HCT116 (cell line): ENCODE results near the gene ELMOD1. TPM values are rescaled to one million over a fixed set of nuclear protein-coding genes. Genes with fewer than 3 reads are reported as not detected.

ENCODE experiments used
- ATAC-seq: fragments of 200-7000 bp; cut with Tn5 transposase; 2 replicates; pipeline ENCODE4 v1.9.1; 2020; ENCODE audit warnings: mild to moderate bottlenecking, moderate library complexity
- BruUV-seq: library from RNA; stranded (reverse); fragments of 400-500 nt; replicated peaks from 2 replicates; lab custom pipeline; 2021; lab: Mats Ljungman, UMichigan
- CTCF ChIA-PET: fragments of 300-600 bp; sonication (Branson Sonifier 250); formaldehyde crosslinking; loops from one replicate; lab custom pipeline; 2021; ENCODE audit warnings: antibody characterized with exemption; lab: Charles Lee
- POLR2A ChIA-PET: fragments of 300-600, 350-600 bp; sonication (Branson Sonifier 250); formaldehyde crosslinking; loops from one replicate; lab custom pipeline; 2021; ENCODE audit warnings: antibody characterized with exemption; lab: Charles Lee
- RAD21 ChIA-PET, 2 experiments: fragments of 300-600 bp; sonication (Branson Sonifier 250); formaldehyde crosslinking; loops; one replicate each; lab custom pipeline; 2023; ENCODE audit warnings: low total read pairs in 2 of 2; ENCODE audit not compliant: uncharacterized antibody in 2 of 2, unreplicated experiment in 2 of 2, low non-redundant PET in 1 of 2; lab: Charles Lee
- DNase-seq: peaks from one replicate; pipeline ENCODE4 v3.0.0-alpha.2; 2010; ENCODE audit warnings: low read depth, low spot score
- H2AFZ ChIP-seq: fragments of 200-600 bp; shearing (Covaris generic), sonication (generic); 2 replicates; pipeline ENCODE4 v1.6.1; 2017; ENCODE audit warnings: low read depth, mixed run types, mixed read lengths, antibody characterized with exemption, low read length; ENCODE audit not compliant: poor library complexity, severe bottlenecking
- H3K27ac ChIP-seq: 2 replicates; pipeline ENCODE4 v1.5.1; 2012; ENCODE audit warnings: low read depth, low read length
- H3K27me3 ChIP-seq: fragments of 200-600 bp; sonication (generic); 2 replicates; pipeline ENCODE4 v1.6.1; 2016; ENCODE audit warnings: mixed run types, low read length, mixed read lengths; ENCODE audit not compliant: insufficient read depth
- H3K36me3 ChIP-seq, 2 experiments: fragments of 200-500 bp in 1 of 2; fragments of 200-600 bp in 1 of 2; sonication (Bioruptor generic) in 1 of 2; sonication (generic) in 1 of 2; 2 replicates each; pipeline versions ENCODE4 v1.5.1 to v1.6.1; 2014 to 2016; ENCODE audit warnings: low read length in 2 of 2, inconsistent platforms in 1 of 2, mixed read lengths in 1 of 2, mixed run types in 1 of 2; ENCODE audit not compliant: insufficient read depth in 2 of 2, control insufficient read depth in 1 of 2
- H3K4me1 ChIP-seq, 2 experiments: fragments of 200-600 bp in 1 of 2; sonication (generic) in 1 of 2; 2 replicates each; pipeline versions ENCODE4 v1.5.1 to v1.6.1; 2012 to 2017; ENCODE audit warnings: low read length in 2 of 2, inconsistent platforms in 1 of 2, mild to moderate bottlenecking in 1 of 2, mixed read lengths in 1 of 2, mixed run types in 1 of 2, moderate library complexity in 1 of 2; ENCODE audit not compliant: insufficient read depth in 2 of 2, control insufficient read depth in 1 of 2
- H3K4me2 ChIP-seq: fragments of 200-600 bp; sonication (generic); 2 replicates; pipeline ENCODE4 v1.6.1; 2017; ENCODE audit warnings: mixed run types, low read length, mixed read lengths
- H3K4me3 ChIP-seq, 2 experiments: fragments of 200-600 bp in 1 of 2; sonication (generic) in 1 of 2; replicated peaks in 1 of 2; 2 replicates each; pipeline ENCODE4 v1.5.1; 2011 to 2016; ENCODE audit warnings: low read length in 2 of 2, control low read depth in 1 of 2, low read depth in 1 of 2, mild to moderate bottlenecking in 1 of 2, mixed read lengths in 1 of 2, mixed run types in 1 of 2
- H3K79me2 ChIP-seq: fragments of 200-600 bp; sonication (generic); 2 replicates; pipeline ENCODE4 v1.6.1; 2017; ENCODE audit warnings: mild to moderate bottlenecking, mixed run types, low read length, moderate library complexity, mixed read lengths; ENCODE audit not compliant: insufficient read depth
- H3K9ac ChIP-seq: fragments of 200-600 bp; sonication (generic); 2 replicates; pipeline ENCODE4 v1.6.1; 2016; ENCODE audit warnings: low read length, mixed read lengths
- H3K9me2 ChIP-seq: fragments of 200-600 bp; sonication (generic), shearing (Covaris generic); 2 replicates; pipeline ENCODE4 v1.6.1; 2017; ENCODE audit warnings: mixed run types, mild to moderate bottlenecking, moderate library complexity; ENCODE audit not compliant: insufficient read depth
- H3K9me3 ChIP-seq, 2 experiments: fragments of 200-500 bp in 1 of 2; fragments of 200-600 bp in 1 of 2; sonication (Bioruptor generic) in 1 of 2; sonication (generic) in 1 of 2; 2 replicates each; pipeline ENCODE4 v1.6.1; 2014 to 2017; ENCODE audit warnings: low read length in 2 of 2, mixed read lengths in 2 of 2, inconsistent platforms in 1 of 2, low read depth in 1 of 2, mild to moderate bottlenecking in 1 of 2, mixed run types in 1 of 2, moderate library complexity in 1 of 2; ENCODE audit not compliant: control insufficient read depth in 1 of 2, insufficient read depth in 1 of 2
- H4K20me1 ChIP-seq: fragments of 200-600 bp; sonication (generic), shearing (Covaris generic); 2 replicates; pipeline ENCODE4 v1.6.1; 2017; ENCODE audit warnings: mixed run types, mild to moderate bottlenecking, moderate library complexity; ENCODE audit not compliant: insufficient read depth
- ELF1 ChIP-seq: IDR thresholded peaks from 2 replicates; pipeline ENCODE4 v1.6.1; 2012; ENCODE audit warnings: low read depth, borderline replicate concordance
- FOSL1 ChIP-seq: IDR thresholded peaks from 2 replicates; pipeline ENCODE4 v1.6.1; 2012; ENCODE audit warnings: low read depth
- JUND ChIP-seq: IDR thresholded peaks from 2 replicates; pipeline ENCODE4 v1.6.1; 2012
- POLR2AphosphoS5 ChIP-seq: IDR thresholded peaks from 2 replicates; pipeline ENCODE4 v1.6.1; 2011; ENCODE audit warnings: mild to moderate bottlenecking, low read depth, low read length, moderate library complexity
- SIN3A ChIP-seq: IDR thresholded peaks from 2 replicates; pipeline ENCODE4 v1.6.1; 2012; ENCODE audit warnings: low read depth
- TCF7L2 ChIP-seq: IDR thresholded peaks from 2 replicates; pipeline ENCODE4 v1.7.0; 2011; ENCODE audit warnings: borderline replicate concordance, inconsistent platforms; ENCODE audit not compliant: insufficient read depth, insufficient read length; ENCODE audit errors: extremely low read depth
- ZFX ChIP-seq: fragments of 450-650 bp; IDR thresholded peaks from 2 replicates; pipeline ENCODE4 v1.6.1; 2017
- ZNF274 ChIP-seq: fragments of 200-500 bp; sonication (Bioruptor generic); IDR thresholded peaks from 2 replicates; pipeline ENCODE4 v1.6.1; 2014; ENCODE audit warnings: mild to moderate bottlenecking, low read depth, low read length, inconsistent platforms
- intact Hi-C: fragments of 100-400 bp; cut with micrococcal nuclease; formaldehyde crosslinking; loops from 2 replicates; pipeline ENCODE4 v1.10.0; 2022
- total RNA-seq: library from RNA; stranded (reverse); gene quantifications from one replicate; pipeline ENCODE4 v1.2.1, GENCODE V29; 2021; ENCODE audit not compliant: unreplicated experiment
- TF ChIP-seq, protein P1 (sequence below): IDR thresholded peaks from 2 replicates; pipeline ENCODE4 v1.6.1; 2012
- TF ChIP-seq, protein P2 (sequence below): IDR thresholded peaks from 2 replicates; pipeline ENCODE4 v1.6.1; 2012
- TF ChIP-seq, protein P3 (sequence below), 3 experiments: fragments of 200-600 bp in 1 of 3; sonication (generic) in 1 of 3; IDR thresholded peaks in 2 of 3; conservative IDR thresholded peaks in 1 of 3; 2 replicates each; pipeline ENCODE4 v1.5.1; 2012 to 2017; ENCODE audit warnings: low read depth in 2 of 3, low read length in 2 of 3, antibody characterized with exemption in 1 of 3, borderline replicate concordance in 1 of 3, control low read depth in 1 of 3, mild to moderate bottlenecking in 1 of 3, mixed read lengths in 1 of 3, mixed run types in 1 of 3, moderate library complexity in 1 of 3; ENCODE audit not compliant: insufficient read depth in 1 of 3

ELMOD1 gene
- total RNA-seq, 1 experiment from 2014 or later: 2.9 TPM

DNA sequence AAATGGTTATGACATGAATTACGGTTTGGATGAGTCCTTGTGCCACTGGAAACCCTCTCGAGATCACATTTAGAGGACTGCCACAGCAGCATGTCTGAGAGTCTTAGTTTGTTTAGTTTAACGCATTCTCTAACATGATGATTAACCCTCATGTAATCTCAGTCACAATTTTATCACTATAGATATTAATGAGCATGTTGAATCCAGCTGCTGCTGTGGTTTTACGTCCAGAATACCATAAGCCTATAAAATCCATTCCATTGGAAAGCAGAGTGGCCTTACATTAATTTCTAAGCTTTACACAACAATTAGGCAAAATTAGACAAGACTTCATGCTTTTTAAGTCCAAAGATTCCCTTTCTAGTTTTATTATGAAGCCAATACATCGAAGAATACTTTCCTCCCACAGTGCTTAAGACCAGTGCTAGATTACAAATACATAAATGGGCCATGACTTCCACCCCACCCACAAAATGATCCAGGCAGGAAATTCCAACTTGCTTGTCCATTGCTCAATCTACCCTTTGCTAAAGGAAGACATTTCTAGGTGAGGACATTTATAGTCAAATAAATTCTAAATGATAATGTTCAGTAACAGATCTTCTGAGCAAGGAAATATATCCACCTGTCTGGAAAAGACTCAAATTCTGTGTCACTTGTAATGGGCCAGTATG is 3.5 kb upstream of the ELMOD1 start:
- ATAC-seq (no peak), DNase-seq (no peak)
- H3K9me3 ChIP-seq: no peaks in the 10 kb centered on the region
- intact Hi-C loops: no loop called here
- no peak overlapping the region for H2AFZ ChIP-seq
- no peak overlapping the region for H3K4me2 ChIP-seq
- no peak overlapping the region for H3K9ac ChIP-seq
- H3K79me2 ChIP-seq: no peaks in the 10 kb centered on the region
- H4K20me1 ChIP-seq: no peaks in the 10 kb centered on the region
- H3K36me3 ChIP-seq: no peaks in the 10 kb centered on the region
- ChIA-PET RAD21 (no interaction called here), POLR2A (no interaction called here), CTCF (no interaction called here)
- no peaks in the 10 kb centered on the region for H3K27me3 ChIP-seq
- H3K4me3 ChIP-seq: no peak overlapping the region
- no peak for TF ChIP-seq FOSL1
- TF ChIP-seq, protein P1, sequence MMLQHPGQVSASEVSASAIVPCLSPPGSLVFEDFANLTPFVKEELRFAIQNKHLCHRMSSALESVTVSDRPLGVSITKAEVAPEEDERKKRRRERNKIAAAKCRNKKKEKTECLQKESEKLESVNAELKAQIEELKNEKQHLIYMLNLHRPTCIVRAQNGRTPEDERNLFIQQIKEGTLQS: no peak
- TF ChIP-seq, protein P2, sequence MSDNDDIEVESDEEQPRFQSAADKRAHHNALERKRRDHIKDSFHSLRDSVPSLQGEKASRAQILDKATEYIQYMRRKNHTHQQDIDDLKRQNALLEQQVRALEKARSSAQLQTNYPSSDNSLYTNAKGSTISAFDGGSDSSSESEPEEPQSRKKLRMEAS: no peak
- TF ChIP-seq SIN3A: no peak
- no peak for TF ChIP-seq ZNF274
- no peak for TF ChIP-seq JUND
- TF ChIP-seq ELF1: no peak
- TF ChIP-seq, protein P3, sequence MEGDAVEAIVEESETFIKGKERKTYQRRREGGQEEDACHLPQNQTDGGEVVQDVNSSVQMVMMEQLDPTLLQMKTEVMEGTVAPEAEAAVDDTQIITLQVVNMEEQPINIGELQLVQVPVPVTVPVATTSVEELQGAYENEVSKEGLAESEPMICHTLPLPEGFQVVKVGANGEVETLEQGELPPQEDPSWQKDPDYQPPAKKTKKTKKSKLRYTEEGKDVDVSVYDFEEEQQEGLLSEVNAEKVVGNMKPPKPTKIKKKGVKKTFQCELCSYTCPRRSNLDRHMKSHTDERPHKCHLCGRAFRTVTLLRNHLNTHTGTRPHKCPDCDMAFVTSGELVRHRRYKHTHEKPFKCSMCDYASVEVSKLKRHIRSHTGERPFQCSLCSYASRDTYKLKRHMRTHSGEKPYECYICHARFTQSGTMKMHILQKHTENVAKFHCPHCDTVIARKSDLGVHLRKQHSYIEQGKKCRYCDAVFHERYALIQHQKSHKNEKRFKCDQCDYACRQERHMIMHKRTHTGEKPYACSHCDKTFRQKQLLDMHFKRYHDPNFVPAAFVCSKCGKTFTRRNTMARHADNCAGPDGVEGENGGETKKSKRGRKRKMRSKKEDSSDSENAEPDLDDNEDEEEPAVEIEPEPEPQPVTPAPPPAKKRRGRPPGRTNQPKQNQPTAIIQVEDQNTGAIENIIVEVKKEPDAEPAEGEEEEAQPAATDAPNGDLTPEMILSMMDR (IDR thresholded peaks at IDR 0.05 in 2 of 3, conservative IDR thresholded peaks at IDR 0.05 in 1 of 3; ENCODE audit: borderline replicate concordance in 1 of 3, insufficient read depth in 1 of 3, low read depth in 2 of 3, low read length in 2 of 3): no peak
- no peak for TF ChIP-seq POLR2AphosphoS5
- no peak for TF ChIP-seq ZFX
- TF ChIP-seq TCF7L2: no peak
- peaks cover 0 to 9% of the 10 kb centered on the region in 2 experiments; a peak in 1 of 4 replicates for H3K4me1 ChIP-seq
- BruUV-seq: no TSS peak
- no peak overlapping the region for H3K27ac ChIP-seq
- H3K9me2 ChIP-seq: no peaks in the 10 kb centered on the region
